LoVo (cell line): ENCODE measurements around the gene SFSWAP.

Experiments used
- DNase-seq: peaks from one replicate; pipeline ENCODE4 v3.0.0-alpha.2; 2016; ENCODE audit warnings: low spot score

Gene SFSWAP

GRCh38 chr12:131816495-131816894, 105.6 kb downstream of the SFSWAP start:
- DNase-seq: no peak

GRCh38 chr12:131817241-131817640, 106.4 kb downstream of the SFSWAP start:
- DNase-seq: no peak

- DNase-seq: no peak
Observed at GRCh38 chr12:131818821-131819585, 108.1 kb downstream of the SFSWAP start.

GRCh38 chr12:131824450-131824849, 113.6 kb downstream of the SFSWAP start:
- no peak for DNase-seq

- DNase-seq: no peak
Observed at GRCh38 chr12:131825146-131825892, 114.4 kb downstream of the SFSWAP start.

- DNase-seq: no peak
Observed at GRCh38 chr12:131826097-131826928, 115.4 kb downstream of the SFSWAP start.

- DNase-seq: peak; percentile 76
Observed at GRCh38 chr12:131827961-131828534, 117.2 kb downstream of the SFSWAP start, which contains the start of gene MMP17. TSS of gene MMP17 (plus strand) at chr12:131828393. CDS start at chr12:131828495, 102 bp downstream.

- no peak for DNase-seq
Observed at GRCh38 chr12:131828671-131829355, 117.9 kb downstream of the SFSWAP start.

GRCh38 chr12:131829356-131829747, 118.5 kb downstream of the SFSWAP start:
- no peak for DNase-seq

- no peak for DNase-seq
Observed at GRCh38 chr12:131829791-131830334, 119.0 kb downstream of the SFSWAP start.

GRCh38 chr12:131830335-131830913, 119.5 kb downstream of the SFSWAP start:
- DNase-seq: no peak

GRCh38 chr12:131830914-131831571, 120.2 kb downstream of the SFSWAP start:
- no peak for DNase-seq

GRCh38 chr12:131831635-131832041, 120.7 kb downstream of the SFSWAP start:
- no peak for DNase-seq

- DNase-seq: no peak
Observed at GRCh38 chr12:131832321-131833231, 121.7 kb downstream of the SFSWAP start.

GRCh38 chr12:131833288-131833895, 122.5 kb downstream of the SFSWAP start:
- DNase-seq: no peak

GRCh38 chr12:131833896-131834641, 123.2 kb downstream of the SFSWAP start:
- DNase-seq: no peak

- DNase-seq: no peak
Observed at GRCh38 chr12:131834798-131835615, 124.1 kb downstream of the SFSWAP start.
